ENCODE results near the gene NRG4. TPM values are rescaled to one million over a fixed set of nuclear protein-coding genes. Genes with fewer than 3 reads are reported as not detected.

NRG4 gene, protein sequence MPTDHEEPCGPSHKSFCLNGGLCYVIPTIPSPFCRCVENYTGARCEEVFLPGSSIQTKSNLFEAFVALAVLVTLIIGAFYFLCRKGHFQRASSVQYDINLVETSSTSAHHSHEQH
- total RNA-seq, result 1 to 10 TPM; 1.1 to 3.7 TPM

DNA sequence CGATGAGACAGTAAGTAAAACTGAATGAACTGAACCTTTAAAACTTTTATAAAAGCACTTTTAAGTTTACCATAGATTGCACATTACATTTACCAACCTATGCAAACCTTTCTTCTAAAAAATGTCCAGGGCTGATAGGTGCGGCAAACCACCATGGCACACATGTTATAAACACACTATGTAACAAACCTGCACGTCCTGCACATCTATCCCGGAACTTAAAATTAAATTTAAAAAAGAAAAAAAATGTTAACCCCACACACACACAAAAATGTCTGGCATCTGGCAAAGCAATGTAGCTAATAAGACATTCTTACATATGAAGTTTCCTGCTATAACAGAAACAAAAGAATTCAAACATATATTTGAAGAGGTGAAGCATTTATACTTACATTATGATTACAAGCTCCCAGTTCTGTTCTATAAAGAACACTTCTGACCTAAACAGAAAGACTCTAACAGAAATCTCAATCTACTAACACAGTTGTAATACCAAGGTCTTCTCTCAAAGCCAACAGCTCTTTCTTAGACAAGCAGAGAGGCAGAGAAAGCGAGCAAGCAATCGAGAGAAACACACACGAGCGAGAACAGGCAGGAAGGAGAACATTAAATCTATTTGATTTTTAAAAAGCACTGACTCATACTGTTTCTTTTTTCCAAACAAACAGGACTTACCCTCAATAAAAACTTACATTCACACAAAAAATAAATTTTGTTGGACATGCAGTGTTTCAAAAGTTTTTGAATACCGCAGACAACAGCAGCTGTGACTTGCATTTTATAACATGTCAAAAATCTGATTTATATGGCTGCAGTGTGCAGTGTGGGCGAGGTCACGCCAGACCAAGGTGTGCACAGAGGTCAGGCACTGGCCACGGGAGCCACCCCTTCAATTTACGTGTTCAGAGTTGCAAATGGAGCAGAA, at the start of gene NRG4:
Gene NRG4, minus strand, starts transcription at position 798 of the 925 bp plus-strand sequence. CDS start 1,194 bp downstream, outside the sequence.
- Histone ChIP-seq H3K4me3 (peak within 1 kb of the TSS; percentile 18), H3K9me3 (no peaks in the 10 kb centered on the region), H3K36me3 (no peaks in the 10 kb centered on the region), H3K9ac (ENCODE audit: low read depth in 2 of 2, low read length in 2 of 2) (no peak within 1 kb of the TSS), H3K27me3 (no peaks in the 10 kb centered on the region), H3K27ac (no peak within 1 kb of the TSS), H3K4me1 (no peaks in the 10 kb centered on the region)
- TF ChIP-seq, protein P1, sequence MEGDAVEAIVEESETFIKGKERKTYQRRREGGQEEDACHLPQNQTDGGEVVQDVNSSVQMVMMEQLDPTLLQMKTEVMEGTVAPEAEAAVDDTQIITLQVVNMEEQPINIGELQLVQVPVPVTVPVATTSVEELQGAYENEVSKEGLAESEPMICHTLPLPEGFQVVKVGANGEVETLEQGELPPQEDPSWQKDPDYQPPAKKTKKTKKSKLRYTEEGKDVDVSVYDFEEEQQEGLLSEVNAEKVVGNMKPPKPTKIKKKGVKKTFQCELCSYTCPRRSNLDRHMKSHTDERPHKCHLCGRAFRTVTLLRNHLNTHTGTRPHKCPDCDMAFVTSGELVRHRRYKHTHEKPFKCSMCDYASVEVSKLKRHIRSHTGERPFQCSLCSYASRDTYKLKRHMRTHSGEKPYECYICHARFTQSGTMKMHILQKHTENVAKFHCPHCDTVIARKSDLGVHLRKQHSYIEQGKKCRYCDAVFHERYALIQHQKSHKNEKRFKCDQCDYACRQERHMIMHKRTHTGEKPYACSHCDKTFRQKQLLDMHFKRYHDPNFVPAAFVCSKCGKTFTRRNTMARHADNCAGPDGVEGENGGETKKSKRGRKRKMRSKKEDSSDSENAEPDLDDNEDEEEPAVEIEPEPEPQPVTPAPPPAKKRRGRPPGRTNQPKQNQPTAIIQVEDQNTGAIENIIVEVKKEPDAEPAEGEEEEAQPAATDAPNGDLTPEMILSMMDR (IDR thresholded peaks at IDR 0.05), result no peak
- peak; percentile 25 for DNase-seq
- intact Hi-C loops (cut with DNase I), result no loop called here

DNA sequence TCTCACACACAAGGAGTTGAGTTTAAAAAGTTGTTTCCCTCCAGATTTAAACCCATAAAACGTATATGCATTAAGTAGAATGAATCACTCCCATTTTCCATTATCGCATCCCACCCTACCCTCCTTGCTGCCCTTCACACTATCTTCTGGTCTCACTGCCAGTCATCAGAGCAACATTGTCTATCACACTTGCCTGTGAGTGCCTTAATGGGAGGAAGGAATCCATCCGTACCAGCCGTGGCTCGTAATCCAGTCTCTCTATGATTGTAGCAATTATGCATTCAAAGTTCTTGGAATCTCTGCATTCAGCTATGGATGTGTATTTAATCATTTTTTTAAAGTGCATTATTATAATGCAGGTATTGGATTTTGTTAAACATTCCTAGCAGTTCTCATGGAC, 49.5 kb upstream of the NRG4 start:
- Histone ChIP-seq H3K9ac (ENCODE audit: low read depth in 2 of 2, low read length in 2 of 2) (no peak overlapping the region), H3K36me3 (no peaks in the 10 kb centered on the region), H3K27ac (no peak overlapping the region), H3K4me3 (no peak overlapping the region), H3K4me1 (no peaks in the 10 kb centered on the region), H3K27me3 (peaks cover 23% of the 10 kb centered on the region), H3K9me3 (no peaks in the 10 kb centered on the region)
- TF ChIP-seq, protein P1 (IDR thresholded peaks at IDR 0.05), result no peak
- no peak for DNase-seq
- intact Hi-C loops (cut with DNase I), result no loop called here

DNA sequence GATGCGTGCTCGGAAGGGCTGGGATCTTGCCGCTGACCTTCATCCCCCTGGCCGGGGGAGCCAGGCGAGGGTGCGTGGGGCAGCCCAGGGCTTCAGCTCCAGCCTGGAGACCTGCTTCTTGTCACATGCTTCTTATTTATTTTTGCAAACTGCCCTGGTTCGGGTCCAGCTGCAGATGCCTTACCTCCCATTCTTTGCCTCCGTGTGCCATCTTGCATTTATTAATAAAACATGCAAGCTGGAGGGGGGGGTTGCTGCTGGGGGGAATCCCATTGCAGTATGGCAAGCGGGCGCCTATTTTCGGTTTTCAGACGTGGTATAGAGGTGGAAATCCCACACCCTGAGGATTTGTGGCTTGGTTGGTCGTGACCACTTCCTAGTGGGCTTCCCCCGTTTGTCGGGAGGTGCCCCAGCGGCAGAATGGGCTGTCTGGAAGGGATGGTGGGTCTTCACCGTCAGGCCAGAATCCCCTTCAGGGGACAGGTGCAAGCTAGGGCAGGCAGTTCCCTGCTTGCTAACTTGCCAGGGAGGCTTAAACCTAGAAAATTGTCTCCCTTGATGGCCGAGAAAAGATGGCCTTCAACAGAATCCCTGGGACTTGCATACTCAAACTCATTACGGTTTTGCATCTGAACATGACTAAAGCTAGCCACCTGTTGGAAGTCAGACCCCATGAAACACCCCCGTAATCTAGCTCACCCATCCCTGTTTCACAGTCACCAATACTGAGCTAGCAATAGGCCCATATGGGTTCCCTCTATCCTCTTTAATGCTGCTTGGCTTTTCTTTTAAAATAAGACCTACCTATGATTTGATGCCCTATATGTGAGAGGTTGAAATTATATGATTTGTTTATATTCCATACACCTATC, 48.1 kb upstream of the NRG4 start:
- peaks cover 23% of the 10 kb centered on the region for H3K27me3 ChIP-seq

DNA sequence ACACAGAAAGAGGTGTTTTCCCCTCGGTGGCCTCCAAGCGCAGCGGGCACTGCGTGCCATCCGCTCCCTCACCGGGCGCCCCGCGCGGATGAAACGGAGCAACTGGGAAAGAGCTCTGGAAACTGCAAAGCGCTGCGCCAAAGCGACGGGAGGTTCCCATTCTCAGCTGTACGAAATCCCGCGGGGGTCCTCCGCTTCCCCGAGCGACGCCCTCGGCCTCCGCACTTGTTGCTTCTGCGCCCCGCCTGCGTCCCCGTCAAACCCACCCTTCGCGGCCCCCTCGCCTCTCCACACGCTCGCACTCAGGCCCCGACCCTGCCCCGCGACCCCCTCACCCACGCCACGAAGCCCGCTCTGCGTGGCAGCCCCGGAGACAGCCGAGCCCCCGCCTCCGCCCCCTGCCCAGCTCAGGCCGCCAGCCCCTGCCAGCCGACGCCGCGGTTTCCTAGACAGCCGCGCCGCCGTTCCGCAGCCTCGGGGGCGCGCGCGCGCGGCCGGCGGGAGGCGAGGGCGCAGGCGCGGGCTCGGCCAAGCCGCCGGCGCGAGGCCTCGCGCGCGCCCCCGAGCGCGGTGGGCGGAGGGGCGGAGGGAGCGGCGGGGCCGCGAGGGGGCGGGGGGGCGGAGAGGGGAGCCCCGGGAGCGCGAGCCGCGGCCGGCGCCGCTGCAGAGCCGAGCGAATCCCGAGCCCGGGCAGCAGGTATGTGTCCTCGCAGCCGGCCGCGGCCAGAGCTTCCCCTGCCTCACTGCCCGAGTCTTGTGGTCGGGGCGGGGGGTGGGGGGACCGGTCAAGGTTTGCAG, 47.3 kb upstream of the NRG4 start, which contains the start of gene TMEM266:
Gene TMEM266, plus strand, starts transcription at position 666 of the 798 bp plus-strand sequence. CDS start 74,279 bp downstream, outside the sequence.
- Histone ChIP-seq H3K9ac (ENCODE audit: low read depth in 2 of 2, low read length in 2 of 2) (peak within 1 kb of the TSS in 1 of 2 donors; percentile 23), H3K36me3 (no peaks in the 10 kb centered on the region), H3K27ac (no peak within 1 kb of the TSS), H3K27me3 (peaks cover 23% of the 10 kb centered on the region), H3K4me3 (peak within 1 kb of the TSS; percentile 45), H3K9me3 (no peaks in the 10 kb centered on the region), H3K4me1 (no peaks in the 10 kb centered on the region)
- DNase-seq, result peak; percentile 19
- intact Hi-C loops (cut with DNase I), result no loop called here
- TF ChIP-seq, protein P1 (IDR thresholded peaks at IDR 0.05), result no peak

More for the DNA sequence above, 48.1 kb upstream of the NRG4 start:
- Histone ChIP-seq H3K36me3 (no peaks in the 10 kb centered on the region), H3K9me3 (no peaks in the 10 kb centered on the region), H3K9ac (ENCODE audit: low read depth in 2 of 2, low read length in 2 of 2) (peak overlapping the region in 1 of 2 donors; percentile 23), H3K4me1 (no peaks in the 10 kb centered on the region), H3K4me3 (peak overlapping the region; percentile 36), H3K27ac (no peak overlapping the region)
- TF ChIP-seq, protein P1 (IDR thresholded peaks at IDR 0.05), result no peak
- no peak for DNase-seq
- intact Hi-C loops (cut with DNase I), result no loop called here

Measured in colonic mucosa (tissue), 4 donors.